Right lobe of liver (tissue), 4 donors: ENCODE measurements around the gene PTRHD1.

Source experiments
- CTCF ChIP-seq, 4 donors: fragments of 200-600 bp in 3 of 4; fragments of 450-650 bp in 1 of 4; IDR thresholded peaks; one replicate each; pipeline versions ENCODE4 v1.5.1 to v1.8.0; 2016 to 2022; ENCODE audit warnings: antibody characterized with exemption in 4 of 4, mild to moderate bottlenecking in 2 of 4
- POLR2A ChIP-seq: fragments of 450-650 bp; IDR thresholded peaks from one replicate; pipeline ENCODE4 v1.6.1; 2017; ENCODE audit warnings: antibody characterized with exemption, mild to moderate bottlenecking
- donor health status: DM: no; HTN: no; CAD: no.
- donor health status: DM: no; HTN: no; CAD: no.
- donor health status: DM: no; HTN: yes; CAD: no.

- no peak for TF ChIP-seq CTCF (IDR thresholded peaks at IDR 0.05)
- TF ChIP-seq POLR2A = no peak
Measured at GRCh38 chr2:24820175-24820513, 27.0 kb upstream of the PTRHD1 start.
